CD14-positive monocyte (primary cell): ENCODE data around the gene KCNAB1. TPM values are rescaled to one million over a fixed set of nuclear protein-coding genes. Genes with fewer than 3 reads are reported as not detected.

Experiments
- DNase-seq, 3 donors: peaks; one replicate each; pipeline ENCODE4 v3.0.0-alpha.2; 2011 to 2022
- H2AFZ ChIP-seq: 2 replicates; pipeline ENCODE4 v1.6.0; 2012; ENCODE audit warnings: mild to moderate bottlenecking, low read depth, low read length, inconsistent platforms; ENCODE audit not compliant: insufficient read depth, poor library complexity, severe bottlenecking
- H3K27ac ChIP-seq, 2 donors: 1 replicate in 1 of 2; 2 replicates in 1 of 2; pipeline ENCODE4 v1.5.1; 2012 to 2013; ENCODE audit warnings: low read length in 2 of 2, control low read depth in 1 of 2, inconsistent platforms in 1 of 2, low read depth in 1 of 2, mild to moderate bottlenecking in 1 of 2
- H3K27me3 ChIP-seq, 2 donors: one replicate each; pipeline versions ENCODE4 v1.6.0 to v1.6.1; 2011 to 2013; ENCODE audit warnings: low read length in 2 of 2; ENCODE audit not compliant: control insufficient read depth in 2 of 2, insufficient read depth in 2 of 2
- H3K36me3 ChIP-seq, 2 donors: replicated peaks in 1 of 2; 1 replicate in 1 of 2; 2 replicates in 1 of 2; pipeline versions ENCODE4 v1.5.1 to v1.6.1; 2012 to 2013; ENCODE audit warnings: low read length in 2 of 2, control low read depth in 1 of 2, inconsistent platforms in 1 of 2, mild to moderate bottlenecking in 1 of 2; ENCODE audit not compliant: insufficient read depth in 2 of 2, control insufficient read depth in 1 of 2
- H3K4me1 ChIP-seq, 2 donors: 1 replicate in 1 of 2; 2 replicates in 1 of 2; pipeline versions ENCODE4 v1.5.1 to v1.6.1; 2012 to 2013; ENCODE audit warnings: low read length in 2 of 2, control low read depth in 1 of 2, inconsistent platforms in 1 of 2, mild to moderate bottlenecking in 1 of 2, moderate library complexity in 1 of 2; ENCODE audit not compliant: insufficient read depth in 2 of 2, control insufficient read depth in 1 of 2
- H3K4me2 ChIP-seq: replicated peaks from 2 replicates; pipeline ENCODE3; 2012; ENCODE audit warnings: low read length, moderate library complexity, mild to moderate bottlenecking; ENCODE audit not compliant: poor library complexity, severe bottlenecking; ENCODE audit errors: extremely low read depth
- H3K4me3 ChIP-seq, 3 experiments: fragments of 200-600 bp in 1 of 3; sonication (generic) in 1 of 3; replicated peaks in 1 of 3; 1 replicate in 2 of 3; 2 replicates in 1 of 3; pipeline ENCODE4 v1.5.1; 2011 to 2013; ENCODE audit warnings: low read length in 3 of 3, mild to moderate bottlenecking in 3 of 3, control low read depth in 2 of 3, low read depth in 2 of 3, inconsistent platforms in 1 of 3, moderate library complexity in 1 of 3
- H3K79me2 ChIP-seq: 2 replicates; pipeline ENCODE4 v1.6.0; 2012; ENCODE audit warnings: mild to moderate bottlenecking, control low read depth, inconsistent platforms, low read length, moderate library complexity; ENCODE audit not compliant: insufficient read depth
- H3K9ac ChIP-seq: 2 replicates; pipeline ENCODE4 v1.6.0; 2017; ENCODE audit warnings: low read length, mild to moderate bottlenecking; ENCODE audit not compliant: insufficient read depth, poor library complexity, severe bottlenecking
- H3K9me3 ChIP-seq, 2 donors: replicated peaks in 1 of 2; 1 replicate in 1 of 2; 2 replicates in 1 of 2; pipeline versions ENCODE4 v1.5.1 to v1.6.1; 2012 to 2013; ENCODE audit warnings: low read length in 2 of 2, control low read depth in 1 of 2; ENCODE audit not compliant: control insufficient read depth in 1 of 2, insufficient read depth in 1 of 2
- H4K20me1 ChIP-seq: 2 replicates; pipeline ENCODE4 v1.6.0; 2012; ENCODE audit warnings: mild to moderate bottlenecking, low read length, control low read depth, moderate library complexity; ENCODE audit not compliant: insufficient read depth
- H3K27ac Mint-ChIP-seq, 7 donors: one replicate each; pipeline ENCODE4 v1.8.0; 2020; ENCODE audit warnings: mild to moderate bottlenecking in 7 of 7, mixed read lengths in 7 of 7, moderate library complexity in 6 of 7, inconsistent platforms in 2 of 7
- H3K27me3 Mint-ChIP-seq, 3 donors: one replicate each; pipeline ENCODE4 v1.8.0; 2021 to 2022; ENCODE audit warnings: low read depth in 3 of 3, mild to moderate bottlenecking in 3 of 3, mixed read lengths in 3 of 3, moderate library complexity in 3 of 3, inconsistent platforms in 1 of 3
- H3K36me3 Mint-ChIP-seq, 2 donors: one replicate each; pipeline ENCODE4 v1.8.0; 2020; ENCODE audit warnings: mixed read lengths in 2 of 2, inconsistent platforms in 1 of 2, mild to moderate bottlenecking in 1 of 2
- H3K4me1 Mint-ChIP-seq: one replicate; pipeline ENCODE4 v1.8.0; 2020; ENCODE audit warnings: mild to moderate bottlenecking, mixed read lengths
- H3K4me3 Mint-ChIP-seq, 2 donors: one replicate each; pipeline ENCODE4 v1.8.0; 2020; ENCODE audit warnings: mild to moderate bottlenecking in 2 of 2, mixed read lengths in 2 of 2, moderate library complexity in 1 of 2
- H3K9me3 Mint-ChIP-seq, 7 donors: one replicate each; pipeline ENCODE4 v1.8.0; 2020 to 2022; ENCODE audit warnings: mixed read lengths in 7 of 7, mild to moderate bottlenecking in 6 of 7, moderate library complexity in 6 of 7, inconsistent platforms in 2 of 7
- CTCF ChIP-seq: fragments of 200-600 bp; IDR thresholded peaks from one replicate; pipeline ENCODE4 v1.8.0; 2022; ENCODE audit warnings: antibody characterized with exemption, mild to moderate bottlenecking
- WGBS: methylation state at CpG from one replicate; pipeline ENCODE4 v1.1.5; 2013; ENCODE audit warnings: missing lambda C conversion rate; ENCODE audit not compliant: insufficient coverage; 5-methylcytosine and 5-hydroxymethylcytosine counted together
- intact Hi-C, 2 donors: fragments of 100-400 bp; cut with micrococcal nuclease; formaldehyde crosslinking; loops; one replicate each; pipeline versions ENCODE4 v1.15.0 to v1.15.1; 2023
- polyA plus RNA-seq, 3 donors: library from polyadenylated mRNA; depleted of rRNA in 1 of 3; unstranded in 2 of 3; stranded (reverse) in 1 of 3; fragments of 300-500 nt in 2 of 3; fragments of >200 nt in 1 of 3; fragmentation: Illumina TruSeq in 2 of 3; gene quantifications; 1 replicate in 2 of 3; 2 replicates in 1 of 3; pipeline ENCODE4 v1.2.3, GENCODE V29; 2012 to 2021

The KCNAB1 gene
- polyA plus RNA-seq, 3 donors, result 0.08 to 0.14 TPM; not detected in 1

- Histone ChIP-seq H3K36me3 (no peaks in the 10 kb centered on the region), H3K27me3 (no peaks in the 10 kb centered on the region), H3K4me2 (no peak overlapping the region), H3K79me2 (no peaks in the 10 kb centered on the region), H3K9ac (no peak overlapping the region), H2AFZ (no peak overlapping the region), H3K9me3 (peaks cover 0 to 2% of the 10 kb centered on the region in 2 donors), H4K20me1 (no peaks in the 10 kb centered on the region), H3K4me3 (no peak overlapping the region), H3K4me1 (no peaks in the 10 kb centered on the region), H3K27ac (no peak overlapping the region)
- 45% methylated on average over 1 of the region's 4 CpGs for WGBS
- Mint-ChIP-seq H3K4me3 (no peak overlapping the region), H3K27ac (no peak overlapping the region), H3K9me3 (peaks cover 0 to 9% (median 0%) of the 10 kb centered on the region in 7 donors), H3K27me3 (peaks cover 0 to 2% (median 1%) of the 10 kb centered on the region in 3 donors), H3K4me1 (no peaks in the 10 kb centered on the region), H3K36me3 (no peaks in the 10 kb centered on the region)
- TF ChIP-seq CTCF, result no peak
- intact Hi-C loops, result no loop called here
- DNase-seq, result no peak
These were observed 18.0 kb upstream of the KCNAB1 start for GRCh38 chr3:156102267-156102931.

- no peak overlapping the region for H3K27ac Mint-ChIP-seq
- H3K27me3 ChIP-seq, result no peaks in the 10 kb centered on the region
- no peak overlapping the region for H3K4me3 ChIP-seq
- intact Hi-C loops, result no loop called here
- DNase-seq, result no peak
- no peaks in the 10 kb centered on the region for H3K36me3 ChIP-seq
- H4K20me1 ChIP-seq, result no peaks in the 10 kb centered on the region
- H3K4me1 Mint-ChIP-seq, result no peaks in the 10 kb centered on the region
- no peaks in the 10 kb centered on the region for H3K9me3 Mint-ChIP-seq
- H3K36me3 Mint-ChIP-seq, result no peaks in the 10 kb centered on the region
- H3K79me2 ChIP-seq, result no peaks in the 10 kb centered on the region
- H3K9me3 ChIP-seq, result no peaks in the 10 kb centered on the region
- no peak for TF ChIP-seq CTCF
- H3K4me2 ChIP-seq, result no peak overlapping the region
- 76% methylated on average over 5 of the region's 7 CpGs for WGBS
- H3K4me1 ChIP-seq, result no peaks in the 10 kb centered on the region
- H3K4me3 Mint-ChIP-seq, result no peak overlapping the region
- H3K9ac ChIP-seq, result no peak overlapping the region
- H2AFZ ChIP-seq, result no peak overlapping the region
- H3K27ac ChIP-seq, result no peak overlapping the region
- peaks cover 0 to 2% (median 0%) of the 10 kb centered on the region in 3 donors for H3K27me3 Mint-ChIP-seq
These were observed 13.5 kb upstream of the KCNAB1 start for GRCh38 chr3:156106721-156107373.
